Epithelial cell of proximal tubule (primary cell): ENCODE results near the gene NFIC. TPM values are rescaled to one million over a fixed set of nuclear protein-coding genes. Genes with fewer than 3 reads are reported as not detected.
A peak's percentile ranks its signal among the peaks of the same experiment; 100 is the strongest.

Experiments
- DNase-seq: peaks from one replicate; pipeline ENCODE4 v3.0.0-alpha.2; 2011; ENCODE audit warnings: low read depth
- H3K4me3 ChIP-seq: 2 replicates; pipeline ENCODE4 v1.5.1; 2011; ENCODE audit warnings: low read depth, mild to moderate bottlenecking, low read length
- CTCF ChIP-seq: conservative IDR thresholded peaks from 2 replicates; pipeline ENCODE4 v1.5.1; 2012; ENCODE audit warnings: low read depth, mild to moderate bottlenecking, low read length
- total RNA-seq: library from RNA; depleted of rRNA; stranded (reverse); fragments of >200 nt; gene quantifications from 2 replicates; pipeline ENCODE4 v1.2.3, GENCODE V29; 2015

NFIC gene
- total RNA-seq, 1 donor from 2014 or later, result 16.8 TPM

DNA sequence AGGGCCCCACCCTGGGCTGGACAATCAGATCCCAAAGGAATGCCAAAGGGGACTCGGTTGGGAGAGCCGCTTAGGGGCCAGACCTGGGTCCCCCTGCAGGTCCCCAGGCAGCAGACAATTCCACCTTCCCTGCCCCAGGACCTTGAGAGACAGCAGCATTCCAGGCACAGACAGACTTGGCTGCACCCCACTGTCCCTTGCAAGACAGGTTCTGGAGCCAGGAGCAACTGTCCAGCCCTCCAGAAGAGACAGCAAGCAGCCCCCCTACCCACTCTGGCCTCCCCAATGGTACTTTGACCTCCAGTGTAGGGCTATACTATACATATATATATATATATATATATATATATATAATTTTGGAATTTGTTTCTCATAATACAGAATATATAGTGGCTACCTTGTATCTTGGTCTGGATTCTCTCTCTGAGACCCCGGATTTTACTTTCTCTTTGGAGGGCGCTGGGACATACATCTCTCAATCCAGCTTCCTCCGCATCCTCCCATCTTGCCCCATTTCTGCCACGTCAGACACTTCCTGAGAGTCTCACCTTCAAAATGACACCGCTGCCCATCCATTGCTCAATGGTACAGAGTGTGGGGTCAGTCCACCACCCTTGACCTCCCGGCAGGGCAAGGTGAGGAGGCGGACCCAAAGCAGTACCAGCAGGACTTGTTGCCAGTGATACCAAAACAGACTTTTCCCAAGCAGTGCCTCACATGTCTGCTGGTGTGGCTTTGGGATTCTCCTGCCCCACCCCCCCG, 101.2 kb downstream of the NFIC start:
- DNase-seq, result no peak
- H3K4me3 ChIP-seq, result no peak overlapping the region
- TF ChIP-seq CTCF, result no peak

GRCh38 chr19:3468211-3468610, 101.8 kb downstream of the NFIC start:
- H3K4me3 ChIP-seq, result no peak overlapping the region
- TF ChIP-seq CTCF, result no peak
- no peak for DNase-seq

DNA sequence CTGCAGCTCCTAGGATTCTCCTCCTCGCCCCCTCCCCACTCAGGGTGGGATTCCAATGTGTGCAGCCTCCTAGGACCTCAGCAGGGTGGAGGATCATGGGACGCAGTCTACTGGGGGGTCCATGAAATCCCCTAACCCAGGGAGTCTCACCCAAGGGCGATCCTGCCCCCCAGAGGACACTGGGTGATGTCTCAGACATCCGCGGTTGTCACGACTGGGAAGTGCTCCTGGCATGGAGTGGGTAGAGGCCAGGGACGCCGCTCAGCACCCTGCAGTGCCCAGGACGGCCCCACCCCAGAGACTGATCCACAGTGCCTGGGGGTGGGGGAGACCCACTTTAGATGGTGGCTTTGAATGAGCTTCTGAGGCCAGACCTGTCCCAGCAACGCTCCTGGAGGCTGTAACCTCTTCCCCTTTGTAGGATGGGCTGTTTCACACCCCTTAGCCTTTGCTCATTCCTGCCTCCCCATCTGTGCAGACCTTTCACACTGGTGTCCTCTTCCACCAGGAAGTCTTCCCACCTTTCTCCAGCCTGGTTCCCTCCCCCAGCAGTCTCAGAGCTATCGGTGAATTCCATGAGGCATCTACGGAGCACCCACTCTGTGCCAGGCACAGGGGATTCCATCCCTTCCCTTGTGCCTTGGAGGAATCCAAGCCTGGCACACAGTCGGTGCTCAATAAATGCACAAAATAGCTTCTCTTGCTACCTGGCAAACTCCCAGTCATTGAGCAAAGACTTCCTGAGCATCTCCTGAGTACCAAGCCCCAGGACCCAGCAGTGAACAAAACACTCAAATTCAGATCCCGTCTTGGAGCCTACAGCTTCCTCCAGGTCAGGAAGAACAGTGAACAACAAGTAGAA, 103.5 kb downstream of the NFIC start:
- peak; percentile 13 for TF ChIP-seq CTCF
- H3K4me3 ChIP-seq, result no peak overlapping the region
- no peak for DNase-seq

DNA sequence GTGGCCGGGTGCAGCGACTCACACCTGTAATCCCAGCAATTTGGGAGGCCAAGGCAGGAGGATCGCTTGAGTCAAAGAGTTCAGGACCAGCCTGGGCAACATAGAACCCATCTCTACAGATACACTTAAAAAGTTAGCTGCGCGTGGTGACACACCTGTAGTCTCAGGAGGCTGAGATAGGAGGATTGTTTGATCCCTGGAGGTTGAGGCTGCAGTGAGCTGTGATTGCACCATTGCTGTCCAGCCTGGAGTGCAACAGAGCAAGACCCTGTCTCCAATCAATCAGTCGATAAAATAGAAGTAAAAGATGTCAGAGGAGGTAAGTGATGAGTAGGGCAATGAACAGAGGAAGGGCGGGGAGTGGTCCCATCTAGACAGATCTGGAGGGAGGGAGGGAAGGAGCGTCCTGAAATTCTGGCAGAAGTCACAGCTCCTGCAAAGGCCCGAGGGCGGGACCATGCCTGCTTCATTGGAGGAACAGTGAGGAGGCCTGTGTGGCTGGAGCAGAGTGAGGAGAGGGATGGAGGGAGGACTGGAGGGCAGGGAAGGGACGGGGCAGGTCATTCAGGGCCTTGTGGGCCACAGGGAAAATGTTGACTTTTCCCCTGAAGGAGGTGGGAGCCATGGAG, 104.2 kb downstream of the NFIC start:
- no peak for TF ChIP-seq CTCF
- H3K4me3 ChIP-seq, result no peak overlapping the region
- no peak for DNase-seq

DNA sequence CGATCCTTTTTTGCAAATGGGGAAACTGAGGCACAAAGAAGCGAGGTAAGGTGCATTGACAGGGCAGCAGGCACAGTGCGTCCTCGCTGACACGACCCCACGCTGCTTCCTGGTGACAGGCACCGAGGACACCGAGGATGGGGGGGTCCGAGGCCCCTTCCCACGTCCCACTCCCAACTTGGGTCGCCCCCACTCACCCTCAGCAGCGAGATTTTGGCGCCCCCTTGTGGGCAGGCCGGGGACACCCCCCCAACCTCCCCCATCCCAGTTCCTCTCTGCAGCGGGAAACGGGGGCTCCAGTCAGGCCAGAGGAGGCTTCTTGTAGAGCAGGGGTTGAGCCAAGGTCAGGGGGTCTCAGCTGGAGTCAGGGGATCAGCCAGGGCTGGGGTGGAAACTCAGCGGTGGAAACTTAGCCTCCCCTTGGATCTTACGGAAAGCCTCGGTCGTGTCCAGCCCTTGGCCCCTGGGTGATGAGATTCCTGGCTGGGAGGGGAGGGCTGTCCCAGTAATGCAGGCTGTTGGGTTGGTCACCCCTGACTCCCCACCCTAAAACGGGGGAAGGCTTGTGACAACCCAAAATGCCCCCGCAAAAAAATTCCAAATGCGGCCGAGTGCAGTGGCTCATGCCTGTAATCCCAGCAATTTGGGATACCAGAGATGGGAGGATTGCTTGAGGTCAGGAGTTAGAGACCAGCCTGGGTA, 105.7 kb downstream of the NFIC start:
- TF ChIP-seq CTCF, result peak; percentile 83
- H3K4me3 ChIP-seq, result no peak overlapping the region
- DNase-seq, result no peak

DNA sequence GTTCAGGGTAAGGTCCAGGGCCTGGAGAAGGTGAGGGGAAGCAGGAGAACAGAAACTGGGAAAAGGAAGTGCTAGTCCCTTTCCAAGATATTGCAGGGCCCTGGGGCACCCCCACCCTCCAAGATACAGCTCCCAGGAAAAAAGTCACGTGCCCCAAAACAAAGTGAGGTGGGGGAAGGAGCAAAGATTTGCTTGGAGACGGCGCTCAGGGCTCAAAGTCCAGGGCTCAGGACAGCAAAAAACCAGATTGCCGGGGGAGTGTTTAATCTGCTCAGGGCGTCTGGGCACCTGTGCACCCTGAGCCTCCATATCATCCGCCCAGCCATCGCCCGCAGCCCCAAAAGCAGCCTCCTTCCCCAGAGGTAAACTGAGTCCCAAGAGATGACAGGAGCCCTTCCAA, 107.6 kb downstream of the NFIC start:
- TF ChIP-seq CTCF, result no peak
- H3K4me3 ChIP-seq, result no peak overlapping the region
- no peak for DNase-seq
